H7 (cell line): ENCODE data around the gene KLHL22. TPM values are rescaled to one million over a fixed set of nuclear protein-coding genes. Genes with fewer than 3 reads are reported as not detected.
A peak's percentile ranks its signal among the peaks of the same experiment; 100 is the strongest.
"Not testable (repeated sequence)": the region's sequence is repeated elsewhere in the genome, so short reads cannot be mapped to it uniquely, and the experiment has no call there.

Experiments
- DNase-seq: peaks from one replicate; pipeline ENCODE4 v3.0.0; 2012
- H3K27me3 ChIP-seq: 2 replicates; pipeline ENCODE4 v1.6.0; 2011; ENCODE audit warnings: mild to moderate bottlenecking, low read length; ENCODE audit not compliant: control insufficient read depth, insufficient read depth
- H3K36me3 ChIP-seq: replicated peaks from 2 replicates; pipeline ENCODE4 v1.5.1; 2011; ENCODE audit warnings: low read length; ENCODE audit not compliant: control insufficient read depth, insufficient read depth
- H3K4me3 ChIP-seq: 2 replicates; pipeline ENCODE4 v1.5.1; 2011; ENCODE audit warnings: low read depth, mild to moderate bottlenecking, control low read depth, low read length, moderate library complexity; ENCODE audit not compliant: insufficient read depth
- total RNA-seq: library from RNA; depleted of rRNA; stranded (reverse); fragments of >200 nt; shearing (Covaris generic); gene quantifications from 2 replicates; pipeline ENCODE4 v1.2.3, GENCODE V29; 2014

Gene KLHL22
- total RNA-seq, 1 experiment from 2014 or later = 28.9 TPM

DNA sequence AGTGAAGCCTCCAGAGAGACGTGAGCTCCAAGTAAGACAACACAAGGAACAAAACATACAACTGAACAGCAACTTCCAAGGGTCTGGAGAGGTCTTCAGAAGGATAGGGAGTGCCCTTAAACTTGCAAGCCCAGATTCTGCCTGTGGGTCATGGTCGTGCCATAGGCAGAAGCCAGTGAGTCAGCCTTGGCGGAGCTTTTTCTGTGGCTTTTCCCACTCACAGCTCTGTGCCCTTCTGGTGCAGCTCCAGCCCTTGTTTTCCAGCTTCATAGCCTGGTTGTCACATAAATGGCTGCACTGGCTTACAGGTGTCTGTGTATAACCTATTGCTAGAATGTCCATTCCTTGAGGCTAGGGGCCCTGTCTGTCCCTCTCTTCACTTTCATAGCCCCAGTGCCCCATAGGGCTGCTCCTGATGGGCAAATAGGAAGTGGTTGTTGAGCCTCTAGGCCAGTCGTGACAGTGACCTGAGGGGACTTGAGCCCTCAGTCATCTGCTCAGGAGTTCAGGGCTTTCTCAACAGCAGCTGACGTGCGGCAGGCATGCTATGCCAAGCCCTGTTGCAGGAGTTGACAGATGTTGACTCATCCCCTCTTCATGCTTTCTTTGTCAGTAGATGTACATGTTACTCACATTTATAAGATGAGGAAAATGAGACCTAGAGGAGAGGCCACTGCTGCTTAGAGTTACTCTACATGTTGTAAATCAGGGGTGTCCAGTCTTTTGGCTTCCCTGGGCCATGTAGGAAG lies 19.2 kb upstream of the KLHL22 start:
- Histone ChIP-seq H3K4me3 (no peak overlapping the region), H3K27me3 (no peaks in the 10 kb centered on the region), H3K36me3 (peaks cover 3% of the 10 kb centered on the region)
- no peak for DNase-seq

DNA sequence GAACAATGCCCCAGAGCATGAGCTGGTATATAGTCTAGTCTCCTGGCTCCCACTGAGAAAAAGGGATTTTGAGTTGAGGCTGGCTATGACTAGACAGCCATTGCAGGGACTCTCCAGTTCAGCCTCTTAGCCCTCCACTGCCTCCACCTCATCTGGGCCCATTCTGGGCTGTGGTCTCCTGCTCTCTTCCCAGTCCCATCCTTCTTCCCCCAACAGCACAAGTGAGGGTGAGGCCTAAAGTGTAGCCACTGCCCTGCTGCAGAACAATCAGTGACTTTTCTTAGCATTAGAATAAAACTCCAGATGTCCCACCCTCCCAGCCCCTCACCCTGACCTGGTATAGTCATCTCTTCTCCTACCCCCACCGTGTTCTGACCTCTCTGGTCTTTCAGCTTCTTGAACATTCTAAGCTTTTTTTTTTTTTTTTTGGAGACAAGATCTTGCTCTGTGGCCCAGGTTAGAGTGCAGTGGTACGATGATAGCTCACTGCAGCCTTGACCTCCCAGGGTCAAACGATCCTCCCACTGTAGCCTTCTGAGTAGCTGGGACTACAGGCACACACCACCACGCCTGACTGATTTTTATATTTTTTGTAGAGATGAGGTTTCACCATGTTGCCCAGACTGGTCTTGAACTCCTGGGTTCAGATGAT lies 16.1 kb upstream of the KLHL22 start:
- DNase-seq = no peak
- Histone ChIP-seq H3K27me3 (no peaks in the 10 kb centered on the region), H3K36me3 (peaks cover 2% of the 10 kb centered on the region), H3K4me3 (no peak overlapping the region)

DNA sequence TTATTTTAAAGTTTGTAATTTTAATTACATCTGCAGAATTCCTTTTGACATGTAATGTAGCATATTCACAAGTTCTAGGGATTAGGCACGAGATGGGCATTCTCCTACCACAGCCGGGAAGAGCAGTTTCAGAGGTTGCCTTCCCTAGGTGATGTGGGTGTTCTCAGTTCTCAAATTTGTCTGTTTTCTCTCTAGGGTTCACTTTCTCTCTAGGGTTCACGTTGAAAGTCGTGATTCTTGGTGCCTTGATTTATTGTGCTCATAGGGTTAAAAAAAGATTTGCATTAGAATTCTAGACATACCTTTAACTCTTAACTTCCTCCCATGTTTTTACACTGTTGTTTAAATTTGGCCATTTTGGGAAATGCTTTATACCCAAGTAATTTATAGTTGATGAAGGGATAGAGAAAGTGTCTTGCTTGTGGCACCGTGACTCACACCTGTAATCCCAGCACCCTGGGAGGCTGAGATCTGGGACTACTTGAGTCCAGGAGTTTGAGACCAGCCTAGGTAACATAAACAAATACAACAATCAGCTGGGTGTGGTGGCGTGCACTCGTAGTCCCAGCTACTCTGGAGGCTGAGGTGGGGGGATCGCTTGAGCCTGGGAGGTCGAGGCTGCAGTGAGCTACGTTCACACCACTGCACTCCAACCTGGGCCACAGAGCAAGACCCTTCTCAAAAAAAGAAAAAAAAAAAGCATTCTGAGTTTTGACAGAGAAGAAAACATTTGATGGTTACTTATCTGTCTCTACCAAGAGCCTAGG lies 15.4 kb upstream of the KLHL22 start:
- DNase-seq = no peak
- no peaks in the 10 kb centered on the region for H3K27me3 ChIP-seq

DNA sequence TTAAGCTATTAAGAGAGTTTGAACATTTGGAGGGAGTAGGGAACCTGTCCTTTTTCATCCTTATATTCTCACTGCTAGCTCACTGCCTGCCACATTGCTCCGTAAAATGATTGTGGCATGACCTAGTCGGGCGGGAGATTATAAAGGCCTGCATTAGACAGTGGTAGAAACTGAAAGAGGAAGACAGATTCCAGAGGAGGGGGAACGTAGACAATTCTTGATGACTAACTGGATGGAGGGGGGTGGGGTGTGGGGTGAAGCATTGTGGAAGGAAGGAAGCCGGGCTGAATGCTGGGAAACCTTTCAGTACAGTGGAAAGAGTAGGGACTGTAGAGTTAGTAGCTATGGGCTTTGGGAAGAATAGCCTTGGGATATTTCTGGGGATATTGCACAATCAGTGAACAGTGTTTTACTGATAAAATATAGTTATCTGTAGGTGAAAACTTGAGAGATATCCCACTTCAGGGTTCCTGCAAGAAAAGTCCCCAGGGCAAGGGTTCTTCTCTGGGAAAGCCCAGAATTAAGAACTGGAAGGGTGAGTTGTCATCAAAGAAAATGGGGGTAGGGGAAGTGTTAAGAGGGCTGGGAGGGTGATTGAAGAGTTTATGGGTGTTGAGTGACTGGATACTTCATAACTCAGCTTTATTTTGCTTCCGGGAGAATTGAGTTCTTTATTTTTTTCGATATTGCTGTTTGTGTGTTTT lies 13.9 kb upstream of the KLHL22 start:
- no peak overlapping the region for H3K4me3 ChIP-seq
- peaks cover under 1% of the 10 kb centered on the region for H3K36me3 ChIP-seq
- peak; percentile 50 for DNase-seq
- no peaks in the 10 kb centered on the region for H3K27me3 ChIP-seq

More for the DNA sequence above, 15.4 kb upstream of the KLHL22 start:
- H3K4me3 ChIP-seq = no peak overlapping the region
- peaks cover 2% of the 10 kb centered on the region for H3K36me3 ChIP-seq

DNA sequence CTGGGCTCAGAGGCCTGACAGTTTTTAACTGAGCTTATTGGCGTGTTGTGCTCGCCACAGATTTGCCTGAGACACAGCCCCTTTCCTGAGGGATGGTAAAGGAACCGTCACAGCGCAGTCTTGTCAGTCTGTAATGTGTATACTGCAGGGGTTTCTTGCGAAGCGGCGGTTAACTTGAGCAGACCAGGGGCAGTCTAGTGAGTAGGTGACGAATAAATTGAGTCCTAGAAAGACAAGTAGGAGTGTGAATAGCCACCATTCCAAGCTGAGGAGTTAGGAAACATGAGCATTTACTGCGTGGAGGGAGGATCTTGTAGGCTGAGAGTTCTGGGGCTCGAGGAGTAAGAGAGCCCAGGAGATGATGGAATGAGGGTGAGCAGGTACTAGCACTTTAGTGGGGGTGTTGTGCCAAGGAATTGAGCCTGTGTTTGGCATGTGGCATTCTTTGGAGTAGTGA lies 13.2 kb upstream of the KLHL22 start:
- Histone ChIP-seq H3K4me3 (no peak overlapping the region), H3K36me3 (no peaks in the 10 kb centered on the region), H3K27me3 (no peaks in the 10 kb centered on the region)
- DNase-seq = no peak

DNA sequence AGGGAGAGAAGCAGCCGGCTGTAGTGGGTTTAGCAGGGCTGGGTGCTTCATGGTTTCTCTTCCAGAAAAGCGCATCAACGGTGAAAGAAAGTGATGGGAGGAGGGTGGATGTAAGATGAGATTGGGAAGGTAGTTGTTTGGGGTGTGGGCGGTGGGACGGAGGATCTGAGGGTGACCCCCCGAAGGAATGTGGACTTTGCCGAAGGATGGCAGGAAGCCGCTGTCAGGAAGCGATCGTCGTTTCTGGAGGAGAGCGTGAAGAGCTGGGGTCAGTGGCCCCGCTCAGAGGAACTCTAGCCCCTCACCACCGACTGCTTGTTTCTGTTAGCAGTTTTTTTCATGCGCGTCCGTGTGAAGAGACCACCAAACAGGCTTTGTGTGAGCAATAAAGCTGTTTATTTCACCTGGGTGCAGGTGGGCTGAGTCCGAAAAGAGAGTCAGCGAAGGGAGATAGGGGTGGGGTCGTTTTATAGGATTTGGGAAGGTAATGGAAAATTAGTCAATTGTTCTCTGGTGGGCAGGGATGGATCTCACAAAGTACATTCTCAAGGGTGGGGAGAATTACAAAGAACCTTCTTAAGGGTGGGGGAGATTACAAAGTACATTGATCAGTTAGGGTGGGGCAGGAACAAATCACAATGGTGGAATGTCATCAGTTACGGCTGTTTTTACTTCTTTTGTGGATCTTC lies 12.6 kb upstream of the KLHL22 start:
- not testable (repeated sequence) for H3K36me3 ChIP-seq, H3K27me3 ChIP-seq
- peak overlapping the region; percentile 97 for H3K4me3 ChIP-seq
- peak; percentile 76 for DNase-seq

DNA sequence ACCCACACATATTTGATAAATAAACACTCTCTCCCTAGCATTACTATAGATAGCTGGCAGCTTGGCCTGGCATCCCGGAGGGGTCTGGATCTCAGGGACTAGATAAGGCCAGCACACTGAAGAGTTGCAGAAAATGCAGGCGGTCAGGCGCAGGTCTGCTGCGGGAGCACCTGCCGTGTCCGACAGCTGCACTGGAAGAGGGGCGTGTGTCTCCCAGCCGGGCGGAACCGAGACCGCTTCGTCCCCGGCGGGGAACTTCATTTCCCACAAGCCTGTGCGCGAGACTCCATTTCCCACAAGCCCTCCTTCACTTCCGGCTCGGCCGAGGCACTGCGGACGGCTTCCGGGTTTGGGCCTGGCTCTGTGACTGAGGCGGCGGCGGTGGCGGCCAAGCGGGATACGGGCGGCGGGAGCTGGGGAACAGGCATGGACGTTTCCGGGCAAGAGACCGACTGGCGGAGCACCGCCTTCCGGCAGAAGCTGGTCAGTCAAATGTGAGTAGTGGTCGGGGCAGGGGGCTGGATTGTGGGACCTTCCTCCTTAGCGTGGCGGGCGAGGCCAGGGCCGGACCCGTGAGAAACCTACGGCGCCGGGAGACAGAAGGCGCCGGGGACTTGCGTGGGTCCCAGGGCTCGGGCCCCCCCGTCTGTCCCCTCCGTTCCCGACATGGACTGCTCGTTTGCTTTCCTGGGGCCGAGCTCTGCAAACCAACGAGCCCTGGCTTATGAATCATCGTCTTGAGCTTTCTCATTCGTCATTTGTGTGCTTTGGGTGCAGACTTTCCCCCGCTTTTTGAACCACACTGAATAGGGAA lies 11.9 kb upstream of the KLHL22 start, which contains the start of gene MED15:
MED15 (plus strand) TSS at position 358 of the 814 bp plus-strand sequence; CDS start at position 427, 69 bp downstream.
- no peaks in the 10 kb centered on the region for H3K27me3 ChIP-seq
- H3K4me3 ChIP-seq = peak within 1 kb of the TSS; percentile 97
- no peaks in the 10 kb centered on the region for H3K36me3 ChIP-seq
- DNase-seq = peak; percentile 94

DNA sequence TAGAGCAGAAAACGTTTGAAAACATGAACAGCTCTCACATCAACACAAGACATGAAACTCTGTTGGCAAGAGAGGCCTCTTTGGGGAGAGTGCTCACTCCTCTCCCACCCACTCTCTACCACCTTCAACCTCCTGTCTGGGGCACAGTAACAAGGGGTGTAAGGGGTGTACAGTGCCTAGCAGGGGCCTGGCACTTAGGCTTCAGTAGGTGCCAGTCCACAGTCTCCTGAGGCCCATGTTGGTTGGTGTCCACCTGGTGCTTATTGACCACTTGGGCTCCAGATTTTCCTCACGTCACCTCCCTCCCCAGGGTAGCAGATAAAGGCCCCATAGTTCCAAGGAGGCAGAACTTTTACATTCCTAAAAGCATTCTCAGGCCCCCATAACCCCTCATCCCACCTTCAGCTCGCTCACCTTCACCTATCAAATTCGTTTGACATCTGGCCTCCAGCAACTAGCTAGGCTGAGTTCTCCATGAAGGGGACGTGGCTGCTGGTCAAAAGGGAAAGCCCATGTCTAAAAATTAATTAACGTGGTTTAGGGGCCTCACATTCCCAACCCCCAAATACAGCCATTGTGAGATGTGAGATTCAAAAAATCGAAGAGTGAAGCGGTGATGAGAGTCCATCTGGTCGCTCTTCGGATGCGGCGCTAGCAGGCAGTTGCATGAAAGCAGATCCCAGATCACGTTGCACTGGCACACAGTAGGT lies 11.1 kb upstream of the KLHL22 start:
- no peaks in the 10 kb centered on the region for H3K27me3 ChIP-seq
- peak overlapping the region; percentile 97 for H3K4me3 ChIP-seq
- H3K36me3 ChIP-seq = no peaks in the 10 kb centered on the region
- no peak for DNase-seq

DNA sequence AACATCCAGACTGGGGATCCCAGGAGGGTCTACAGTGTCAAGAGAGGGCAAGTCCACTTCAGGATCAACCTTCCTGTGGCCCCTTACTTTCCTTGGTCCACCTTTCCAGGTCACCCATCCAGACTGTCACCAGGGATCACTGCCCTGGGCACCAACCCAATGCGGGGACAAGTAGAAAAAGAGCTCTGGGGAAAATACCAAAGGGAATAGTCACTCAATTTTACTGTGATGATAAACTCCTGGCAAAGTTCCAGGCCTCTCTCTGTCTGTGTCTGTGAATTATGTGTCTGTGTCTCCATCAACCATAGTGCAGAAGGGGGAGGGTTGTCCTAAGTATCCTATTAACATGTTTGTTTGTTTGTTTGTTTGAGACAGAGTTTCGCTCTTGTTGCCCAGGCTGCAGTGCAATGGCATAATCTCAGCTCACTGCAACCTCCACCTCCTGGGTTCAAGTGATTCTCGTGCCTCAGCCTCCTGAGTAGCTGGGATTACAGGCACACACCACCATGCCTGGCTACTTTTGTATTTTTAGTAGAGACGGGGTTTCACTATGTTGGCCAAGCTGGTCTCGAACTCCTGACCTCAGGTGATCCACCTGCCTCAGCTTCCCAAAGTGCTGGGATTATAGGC lies 8.8 kb upstream of the KLHL22 start:
- DNase-seq, H3K4me3 ChIP-seq, H3K36me3 ChIP-seq: not testable (repeated sequence)

DNA sequence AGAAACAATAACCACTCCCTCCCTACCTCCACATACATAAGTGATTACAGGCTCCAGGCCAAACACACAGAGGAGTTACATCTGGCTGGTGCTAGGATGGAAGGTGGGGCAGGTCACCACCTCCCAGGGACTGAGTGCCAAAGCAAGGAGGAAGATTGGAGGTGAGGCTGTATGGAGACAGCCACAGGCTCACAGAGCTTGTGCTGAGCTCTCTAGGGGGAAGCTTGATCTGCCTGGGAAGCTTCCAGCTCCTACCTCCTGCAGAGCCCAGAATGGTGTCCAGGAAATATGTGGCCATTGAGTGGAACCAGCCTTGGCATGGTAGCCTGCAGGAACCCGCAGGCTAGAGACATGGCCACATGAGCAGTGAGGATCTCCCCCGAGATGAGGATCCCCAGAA lies 8.2 kb upstream of the KLHL22 start:
- H3K27me3 ChIP-seq = no peaks in the 10 kb centered on the region
- DNase-seq = no peak
- no peaks in the 10 kb centered on the region for H3K36me3 ChIP-seq
- H3K4me3 ChIP-seq = no peak overlapping the region

More for the DNA sequence above, 8.8 kb upstream of the KLHL22 start:
- not testable (repeated sequence) for H3K27me3 ChIP-seq

DNA sequence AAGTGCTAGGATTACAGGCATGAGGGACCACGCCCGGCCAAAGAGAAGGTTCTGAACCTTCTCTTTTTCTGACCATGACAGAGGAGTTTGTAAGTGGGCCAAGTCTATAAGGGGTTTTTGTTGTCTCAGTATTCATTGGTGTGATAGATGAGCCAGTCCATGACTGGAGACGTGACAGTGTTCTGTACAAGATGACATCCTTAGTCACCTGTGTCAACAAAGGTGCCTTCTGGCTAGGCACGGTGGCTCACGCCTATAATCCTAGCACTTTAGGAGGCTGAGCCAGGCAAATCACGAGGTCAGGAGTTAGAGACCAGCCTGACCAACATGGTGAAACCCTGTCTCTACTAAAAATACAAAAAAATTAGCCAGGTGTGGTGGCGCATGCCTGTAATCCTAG lies 4.2 kb upstream of the KLHL22 start:
- H3K27me3 ChIP-seq = peaks cover 4% of the 10 kb centered on the region
- H3K36me3 ChIP-seq = no peaks in the 10 kb centered on the region
- H3K4me3 ChIP-seq = no peak overlapping the region
- DNase-seq = no peak

DNA sequence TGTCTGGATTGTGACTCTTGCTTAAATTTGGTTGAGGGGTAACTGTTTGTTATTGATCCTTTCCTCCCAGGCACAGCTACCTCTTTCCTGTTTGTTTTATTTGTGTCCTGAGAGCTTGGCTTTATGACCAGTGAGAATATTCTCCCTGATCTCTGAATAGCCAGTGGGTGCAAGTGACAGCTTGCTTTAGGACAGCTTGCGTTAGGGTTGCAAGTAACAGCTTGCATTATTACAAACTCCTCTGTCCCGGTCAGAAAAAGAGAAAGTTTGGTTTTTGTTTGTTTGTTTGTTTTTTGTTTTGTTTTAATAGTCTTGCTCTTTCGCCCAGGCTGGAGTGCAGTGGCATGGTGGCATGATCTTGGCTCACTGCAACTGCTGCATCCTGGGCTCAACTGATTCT lies 3.3 kb upstream of the KLHL22 start:
- DNase-seq = no peak
- Histone ChIP-seq H3K4me3 (no peak overlapping the region), H3K27me3 (peaks cover 10% of the 10 kb centered on the region), H3K36me3 (no peaks in the 10 kb centered on the region)
